Measurements from ENCODE around the gene FAM131A. TPM values are rescaled to one million over a fixed set of nuclear protein-coding genes. Genes with fewer than 3 reads are reported as not detected.

Gene FAM131A
- total RNA-seq, 4 donors from 2014 or later: 19.1 to 30.8 (median 25.9) TPM

DNA sequence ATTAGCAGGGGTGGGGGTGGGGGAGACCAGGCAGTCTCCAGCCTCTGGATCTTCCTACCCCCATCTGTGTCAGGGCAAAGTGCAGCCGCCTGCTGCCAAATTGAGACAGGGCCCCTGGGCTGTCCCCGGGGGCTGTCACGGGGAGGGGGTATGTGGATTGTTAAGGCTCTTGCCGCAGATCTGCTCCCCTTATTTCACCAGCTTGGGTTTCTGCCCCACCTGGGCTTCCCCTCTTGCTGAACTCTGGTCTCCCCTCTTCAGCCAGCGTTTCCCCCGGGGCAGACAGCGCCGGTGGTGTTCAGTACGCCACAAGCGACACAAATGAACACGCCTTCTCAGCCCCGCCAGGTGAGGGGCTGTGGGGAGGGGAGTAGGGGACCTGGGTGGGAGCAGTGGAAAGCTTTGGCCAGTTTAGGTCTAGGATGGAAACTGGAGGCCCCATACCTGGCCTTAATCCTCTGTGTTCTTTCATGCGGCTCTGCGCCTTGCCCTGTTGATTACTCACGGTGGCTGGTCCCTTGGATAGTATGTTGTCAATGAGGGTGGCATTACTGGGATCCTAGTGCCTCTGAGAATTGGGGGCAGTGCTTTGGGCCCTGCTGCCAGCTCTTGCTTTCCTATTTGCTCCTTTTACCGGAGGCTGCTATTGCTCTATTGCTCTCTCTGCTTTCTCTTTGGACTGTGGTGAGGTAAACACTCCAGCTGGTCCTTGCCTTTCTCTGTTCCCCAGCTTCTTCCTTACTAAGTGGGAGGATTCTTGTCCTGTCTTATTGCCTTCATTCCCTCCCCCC, 21.3 kb upstream of the FAM131A start:
- TF ChIP-seq, protein P1, sequence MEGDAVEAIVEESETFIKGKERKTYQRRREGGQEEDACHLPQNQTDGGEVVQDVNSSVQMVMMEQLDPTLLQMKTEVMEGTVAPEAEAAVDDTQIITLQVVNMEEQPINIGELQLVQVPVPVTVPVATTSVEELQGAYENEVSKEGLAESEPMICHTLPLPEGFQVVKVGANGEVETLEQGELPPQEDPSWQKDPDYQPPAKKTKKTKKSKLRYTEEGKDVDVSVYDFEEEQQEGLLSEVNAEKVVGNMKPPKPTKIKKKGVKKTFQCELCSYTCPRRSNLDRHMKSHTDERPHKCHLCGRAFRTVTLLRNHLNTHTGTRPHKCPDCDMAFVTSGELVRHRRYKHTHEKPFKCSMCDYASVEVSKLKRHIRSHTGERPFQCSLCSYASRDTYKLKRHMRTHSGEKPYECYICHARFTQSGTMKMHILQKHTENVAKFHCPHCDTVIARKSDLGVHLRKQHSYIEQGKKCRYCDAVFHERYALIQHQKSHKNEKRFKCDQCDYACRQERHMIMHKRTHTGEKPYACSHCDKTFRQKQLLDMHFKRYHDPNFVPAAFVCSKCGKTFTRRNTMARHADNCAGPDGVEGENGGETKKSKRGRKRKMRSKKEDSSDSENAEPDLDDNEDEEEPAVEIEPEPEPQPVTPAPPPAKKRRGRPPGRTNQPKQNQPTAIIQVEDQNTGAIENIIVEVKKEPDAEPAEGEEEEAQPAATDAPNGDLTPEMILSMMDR (IDR thresholded peaks at IDR 0.05): no peak
- ATAC-seq (ENCODE audit: low FRiP score): no peak

DNA sequence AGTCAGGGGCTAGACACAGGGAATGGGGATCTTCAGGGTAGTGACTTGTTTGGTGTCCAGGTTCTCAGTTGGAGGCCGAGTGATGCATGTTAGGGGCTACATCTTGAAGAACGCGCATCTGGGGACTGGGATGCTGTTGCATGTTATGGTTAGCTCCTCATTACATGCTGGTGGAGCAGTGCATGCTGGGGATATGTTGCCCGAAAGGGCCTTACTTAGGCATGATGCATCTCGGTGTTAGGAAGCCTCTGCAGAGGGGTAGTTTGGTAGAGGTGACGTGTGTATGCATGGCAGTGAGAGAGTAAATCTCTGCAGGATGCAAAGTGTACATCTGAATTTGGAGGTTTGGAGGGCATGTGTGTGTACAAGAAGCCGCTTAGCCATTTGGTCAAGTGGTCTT, 20.6 kb upstream of the FAM131A start:
- DNase-seq (ENCODE audit: low spot score): no peak
- ATAC-seq (ENCODE audit: low FRiP score): no peak
- TF ChIP-seq, protein P1 (IDR thresholded peaks at IDR 0.05): no peak

More for the DNA sequence above, 21.3 kb upstream of the FAM131A start:
- no peak for DNase-seq (ENCODE audit: low spot score)

DNA sequence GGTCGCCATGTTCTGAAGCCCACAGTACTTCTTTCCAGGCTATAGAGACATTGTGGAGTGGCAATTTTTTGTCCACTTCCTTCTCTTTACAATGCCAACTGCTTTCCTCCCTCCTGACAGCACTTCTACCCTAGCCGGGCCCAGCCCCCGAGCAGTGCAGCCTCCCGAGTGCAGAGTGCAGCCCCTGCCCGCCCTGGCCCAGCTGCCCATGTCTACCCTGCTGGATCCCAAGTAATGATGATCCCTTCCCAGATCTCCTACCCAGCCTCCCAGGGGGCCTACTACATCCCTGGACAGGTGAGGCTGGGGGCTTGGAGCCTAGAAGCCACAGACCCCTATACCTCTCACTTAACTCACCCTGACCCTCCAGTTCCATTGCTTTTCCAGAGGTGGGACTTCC, 20.2 kb upstream of the FAM131A start:
- TF ChIP-seq, protein P1 (IDR thresholded peaks at IDR 0.05): no peak
- ATAC-seq (ENCODE audit: low FRiP score) (no peak), DNase-seq (ENCODE audit: low spot score) (no peak)

DNA sequence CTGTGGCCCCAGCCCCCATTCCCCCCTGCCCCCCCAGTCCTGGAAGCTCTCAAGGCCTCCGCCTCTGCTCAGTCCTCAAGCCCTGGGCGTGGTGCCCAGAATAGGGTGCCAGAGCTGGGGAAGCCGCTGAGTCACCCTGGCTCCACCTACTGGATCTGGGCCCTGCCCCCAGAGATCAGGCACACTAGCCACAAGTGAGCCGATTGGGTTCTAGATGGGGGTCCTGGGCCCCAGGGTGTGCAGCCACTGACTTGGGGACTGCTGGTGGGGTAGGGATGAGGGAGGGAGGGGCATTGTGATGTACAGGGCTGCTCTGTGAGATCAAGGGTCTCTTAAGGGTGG, 17.3 kb upstream of the FAM131A start:
- peak; percentile 85 for DNase-seq (ENCODE audit: low spot score)
- TF ChIP-seq, protein P1 (IDR thresholded peaks at IDR 0.05): no peak
- peak; percentile 88 for ATAC-seq (ENCODE audit: low FRiP score)

DNA sequence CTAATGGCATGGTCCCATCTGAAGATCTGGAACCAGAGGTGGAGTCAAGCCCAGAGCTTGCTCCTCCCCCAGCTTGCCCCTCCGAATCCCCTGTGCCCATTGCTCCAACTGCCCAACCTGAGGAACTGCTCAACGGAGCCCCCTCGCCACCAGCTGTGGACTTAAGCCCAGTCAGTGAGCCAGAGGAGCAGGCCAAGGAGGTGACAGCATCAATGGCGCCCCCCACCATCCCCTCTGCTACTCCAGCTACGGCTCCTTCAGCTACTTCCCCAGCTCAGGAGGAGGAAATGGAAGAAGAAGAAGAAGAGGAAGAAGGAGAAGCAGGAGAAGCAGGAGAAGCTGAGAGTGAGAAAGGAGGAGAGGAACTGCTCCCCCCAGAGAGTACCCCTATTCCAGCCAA, 15.7 kb upstream of the FAM131A start:
- TF ChIP-seq, protein P1 (IDR thresholded peaks at IDR 0.05): no peak
- ATAC-seq (ENCODE audit: low FRiP score): no peak
- DNase-seq (ENCODE audit: low spot score): no peak

DNA sequence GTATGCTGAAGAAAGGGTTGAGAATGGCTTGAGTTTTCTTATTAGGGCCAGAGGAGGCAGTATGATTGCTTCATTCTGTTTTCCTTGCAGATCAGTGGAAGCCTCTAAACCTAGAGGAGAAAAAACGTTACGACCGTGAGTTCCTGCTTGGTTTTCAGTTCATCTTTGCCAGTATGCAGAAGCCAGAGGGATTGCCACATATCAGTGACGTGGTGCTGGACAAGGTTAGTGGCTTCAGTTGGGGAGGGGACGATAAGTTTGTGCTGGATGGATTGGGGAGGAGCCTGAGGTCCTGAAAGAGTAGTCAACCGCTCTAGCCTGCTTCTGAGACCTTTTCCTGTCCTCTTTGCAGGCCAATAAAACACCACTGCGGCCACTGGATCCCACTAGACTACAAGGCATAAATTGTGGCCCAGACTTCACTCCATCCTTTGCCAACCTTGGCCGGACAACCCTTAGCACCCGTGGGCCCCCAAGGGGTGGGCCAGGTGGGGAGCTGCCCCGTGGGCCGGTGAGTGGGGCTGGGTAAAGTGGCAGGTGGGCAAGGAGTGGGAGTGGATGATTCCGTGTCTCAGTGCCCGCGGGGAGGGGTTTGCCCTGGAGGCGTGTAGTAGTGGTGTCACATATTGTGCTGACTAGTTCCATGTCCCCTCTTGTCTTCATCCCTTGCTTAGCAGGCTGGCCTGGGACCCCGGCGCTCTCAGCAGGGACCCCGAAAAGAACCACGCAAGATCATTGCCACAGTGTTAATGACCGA, 14.5 kb upstream of the FAM131A start:
- DNase-seq (ENCODE audit: low spot score) (no peak), ATAC-seq (ENCODE audit: low FRiP score) (no peak)
- TF ChIP-seq, protein P1 (IDR thresholded peaks at IDR 0.05): no peak

All from omental fat pad (tissue), 4 donors.